Measurements from ENCODE around the gene MGLL. TPM values are rescaled to one million over a fixed set of nuclear protein-coding genes. Genes with fewer than 3 reads are reported as not detected.

The MGLL gene
- total RNA-seq, 1 experiment from 2014 or later, result 6.8 TPM

GRCh38 chr3:127777332-127777731 is 45.0 kb downstream of the MGLL start:
- POLR2A ChIA-PET, result no interaction called here
- no TSS peak for BruUV-seq (replicated peaks)

More at GRCh38 chr3:127777332-127777731, 45.0 kb downstream of the MGLL start:
- Histone ChIP-seq H3K9ac (ENCODE audit: low read length) (no peak overlapping the region), H3K36me3 (ENCODE audit: control insufficient read depth in 1 of 2, insufficient read depth in 2 of 2, low read length in 2 of 2) (no peaks in the 10 kb centered on the region), H4K20me1 (ENCODE audit: insufficient read depth) (no peaks in the 10 kb centered on the region), H3K9me3 (ENCODE audit: control insufficient read depth in 1 of 2, insufficient read depth in 1 of 2, low read depth in 1 of 2, low read length in 2 of 2) (no peaks in the 10 kb centered on the region), H3K79me2 (ENCODE audit: insufficient read depth, low read length) (no peaks in the 10 kb centered on the region), H3K4me1 (ENCODE audit: control insufficient read depth in 1 of 2, insufficient read depth in 2 of 2, low read length in 2 of 2) (peaks cover 0 to 25% of the 10 kb centered on the region in 2 experiments; a peak in 3 of 4 replicates), H2AFZ (ENCODE audit: low read depth, low read length, poor library complexity, severe bottlenecking) (no peak overlapping the region), H3K4me2 (ENCODE audit: low read length) (no peak overlapping the region), H3K9me2 (ENCODE audit: insufficient read depth) (no peaks in the 10 kb centered on the region), H3K4me3 (replicated peaks in 1 of 2; ENCODE audit: low read depth in 1 of 2, low read length in 2 of 2) (no peak overlapping the region), H3K27me3 (ENCODE audit: insufficient read depth, low read length) (no peaks in the 10 kb centered on the region), H3K27ac (ENCODE audit: low read depth, low read length) (no peak overlapping the region)
- TF ChIP-seq CBX3 (IDR thresholded peaks at IDR 0.05; ENCODE audit: low read depth) (no peak), TCF7L2 (IDR thresholded peaks at IDR 0.05; ENCODE audit: borderline replicate concordance, extremely low read depth, insufficient read depth, insufficient read length) (no peak), SIN3A (IDR thresholded peaks at IDR 0.05; ENCODE audit: low read depth) (no peak), CEBPB (IDR thresholded peaks at IDR 0.05; ENCODE audit: low read depth) (no peak), POLR2A (IDR thresholded peaks at IDR 0.05; ENCODE audit: borderline replicate concordance, extremely low read depth, insufficient read depth, insufficient read length) (no peak), ATF3 (IDR thresholded peaks at IDR 0.05) (no peak), EGR1 (IDR thresholded peaks at IDR 0.05; ENCODE audit: low read depth) (no peak), REST (IDR thresholded peaks at IDR 0.05; ENCODE audit: low read depth) (no peak), EZH2 (IDR thresholded peaks at IDR 0.05) (no peak), RAD21 (IDR thresholded peaks at IDR 0.05; ENCODE audit: low read depth) (no peak), MAX (IDR thresholded peaks at IDR 0.05) (no peak), ZNF274 (IDR thresholded peaks at IDR 0.05; ENCODE audit: low read depth, low read length) (no peak), ZFX (IDR thresholded peaks at IDR 0.05) (no peak), FOSL1 (IDR thresholded peaks at IDR 0.05; ENCODE audit: low read depth) (no peak), SRF (IDR thresholded peaks at IDR 0.05; ENCODE audit: low read depth) (no peak), YY1 (IDR thresholded peaks at IDR 0.05; ENCODE audit: extremely low read depth, insufficient replicate concordance, low read depth, low read length) (no peak), EZH2phosphoT487 (IDR thresholded peaks at IDR 0.05; ENCODE audit: borderline replicate concordance) (no peak)
- TF ChIP-seq, protein P1, sequence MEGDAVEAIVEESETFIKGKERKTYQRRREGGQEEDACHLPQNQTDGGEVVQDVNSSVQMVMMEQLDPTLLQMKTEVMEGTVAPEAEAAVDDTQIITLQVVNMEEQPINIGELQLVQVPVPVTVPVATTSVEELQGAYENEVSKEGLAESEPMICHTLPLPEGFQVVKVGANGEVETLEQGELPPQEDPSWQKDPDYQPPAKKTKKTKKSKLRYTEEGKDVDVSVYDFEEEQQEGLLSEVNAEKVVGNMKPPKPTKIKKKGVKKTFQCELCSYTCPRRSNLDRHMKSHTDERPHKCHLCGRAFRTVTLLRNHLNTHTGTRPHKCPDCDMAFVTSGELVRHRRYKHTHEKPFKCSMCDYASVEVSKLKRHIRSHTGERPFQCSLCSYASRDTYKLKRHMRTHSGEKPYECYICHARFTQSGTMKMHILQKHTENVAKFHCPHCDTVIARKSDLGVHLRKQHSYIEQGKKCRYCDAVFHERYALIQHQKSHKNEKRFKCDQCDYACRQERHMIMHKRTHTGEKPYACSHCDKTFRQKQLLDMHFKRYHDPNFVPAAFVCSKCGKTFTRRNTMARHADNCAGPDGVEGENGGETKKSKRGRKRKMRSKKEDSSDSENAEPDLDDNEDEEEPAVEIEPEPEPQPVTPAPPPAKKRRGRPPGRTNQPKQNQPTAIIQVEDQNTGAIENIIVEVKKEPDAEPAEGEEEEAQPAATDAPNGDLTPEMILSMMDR (IDR thresholded peaks at IDR 0.05 in 2 of 3, conservative IDR thresholded peaks at IDR 0.05 in 1 of 3; ENCODE audit: borderline replicate concordance in 1 of 3, insufficient read depth in 1 of 3, low read depth in 2 of 3, low read length in 2 of 3), result no peak
- CTCF ChIA-PET, result no interaction called here
- RAD21 ChIA-PET (ENCODE audit: low non-redundant PET in 1 of 2, low total read pairs in 2 of 2, uncharacterized antibody in 2 of 2, unreplicated experiment in 2 of 2), result no interaction called here
- ATAC-seq (no peak), DNase-seq (ENCODE audit: low read depth, low spot score) (no peak)
- intact Hi-C loops (cut with micrococcal nuclease), result no loop called here
